ENCODE measurements around the gene FMNL1. TPM values are rescaled to one million over a fixed set of nuclear protein-coding genes. Genes with fewer than 3 reads are reported as not detected.
A peak's percentile ranks its signal among the peaks of the same experiment; 100 is the strongest.

FMNL1 gene
- polyA plus RNA-seq, 2 of the 4 experiments (the other 2 are of a cell fraction) = 8.6 to 43.9 TPM

DNA sequence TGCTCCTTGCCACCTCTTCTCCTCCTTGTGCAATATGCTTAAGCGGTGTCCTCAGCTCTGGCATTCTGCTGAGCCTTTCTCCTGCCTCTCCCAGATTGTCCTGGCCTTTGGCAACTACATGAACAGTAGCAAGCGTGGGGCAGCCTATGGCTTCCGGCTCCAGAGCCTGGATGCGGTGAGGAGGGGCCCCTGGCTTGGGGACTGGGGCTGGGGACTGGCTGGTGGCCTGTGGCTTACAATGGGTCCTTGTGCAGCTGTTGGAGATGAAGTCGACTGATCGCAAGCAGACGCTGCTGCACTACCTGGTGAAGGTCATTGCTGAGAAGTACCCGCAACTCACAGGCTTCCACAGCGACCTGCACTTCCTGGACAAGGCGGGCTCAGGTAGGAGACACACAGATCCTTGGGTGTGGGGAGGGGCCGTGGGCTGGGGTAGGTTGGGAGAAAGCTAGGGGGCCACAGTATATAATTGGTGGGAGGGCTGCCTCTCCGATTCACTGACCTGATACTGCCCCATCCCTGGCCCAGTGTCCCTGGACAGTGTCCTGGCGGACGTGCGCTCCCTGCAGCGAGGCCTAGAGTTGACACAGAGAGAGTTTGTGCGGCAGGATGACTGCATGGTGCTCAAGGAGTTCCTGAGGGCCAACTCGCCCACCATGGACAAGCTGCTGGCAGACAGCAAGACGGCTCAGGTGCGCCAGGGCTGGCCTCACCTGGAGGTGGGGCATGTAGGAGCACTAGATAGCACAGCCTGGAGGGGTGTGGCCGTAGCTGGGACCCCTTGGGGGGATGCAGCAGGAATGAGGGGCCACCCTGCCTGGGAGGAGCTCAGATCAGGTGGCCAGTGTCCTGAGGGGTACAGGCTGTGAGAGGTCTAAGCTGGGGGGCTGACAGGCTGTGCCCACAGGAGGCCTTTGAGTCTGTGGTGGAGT is 23.3 kb downstream of the FMNL1 start:
- ATAC-seq = no peak
- no peak for FAIRE-seq

GRCh38 chr17:45246338-45246737 is 24.7 kb downstream of the FMNL1 start:
- ChIA-PET POLR2A (interaction anchor here (0.6 to 2.2 kb wide), 4 partner anchors 12 to 365 kb away, joined by 3 to 6 read pairs (median 4); no protein-coding TSS in a partner anchor), CTCF (interaction anchor here (0.6 to 35.1 kb wide), 22 partner anchors 11 to 692 kb away, joined by 3 to 1378 read pairs (median 6); partner anchors contain the start of genes ACBD4 and FMNL1)
- WGBS (ENCODE audit: missing lambda C conversion rate) = 90% methylated on average over 8 of the region's 8 CpGs
- H3K4me3 ChIP-seq = peak overlapping the region; percentile 89
- no peak for TF ChIP-seq KDM5A (IDR thresholded peaks at IDR 0.05)
- TF ChIP-seq NFE2L2 (conservative IDR thresholded peaks at IDR 0.05; ENCODE audit: low read length) = no peak
- no peak for TF ChIP-seq CBX8 (IDR thresholded peaks at IDR 0.05)
- no peak for TF ChIP-seq CEBPB (IDR thresholded peaks at IDR 0.05)
- no peak for TF ChIP-seq CBX2 (IDR thresholded peaks at IDR 0.05; ENCODE audit: borderline replicate concordance, low read depth)
- no peak for TF ChIP-seq RARB (CRISPR knock-in tag; IDR thresholded peaks at IDR 0.05)
- no peak for TF ChIP-seq MAZ (IDR thresholded peaks at IDR 0.05; ENCODE audit: borderline replicate concordance, low read depth, low read length)
- peaks cover 42% of the 10 kb centered on the region for H3K4me1 ChIP-seq
- H3K27ac ChIP-seq = peak overlapping the region; percentile 93 to 96
- no peaks in the 10 kb centered on the region for H3K9me3 ChIP-seq
- no peak for ATAC-seq
- no peak for DNase-seq (ENCODE audit: low read depth in 1 of 2, low spot score in 1 of 2)
- peak overlapping the region; percentile 98 for H3K4me2 ChIP-seq
- no peak for FAIRE-seq

More for the DNA sequence above, 23.3 kb downstream of the FMNL1 start:
- Histone ChIP-seq H3K4me3 (no peak overlapping the region), H3K4me2 (no peak overlapping the region; the same call in 2 of the 3 replicates), H3K4me1 (peaks cover 30% of the 10 kb centered on the region), H3K9me3 (no peaks in the 10 kb centered on the region), H3K27ac (peak overlapping the region in 1 of 2 experiments; percentile 93; a peak in 4 of 6 replicates)
- CTCF ChIA-PET = interaction anchor here (0.6 to 35.1 kb wide), 17 partner anchors 12 to 183 kb away, joined by 3 to 1378 read pairs (median 7); partner anchors contain the start of genes ACBD4 and FMNL1
- TF ChIP-seq POLR2A (IDR thresholded peaks at IDR 0.05; ENCODE audit: low read length) (0 out of 2 replicates have a peak, but pooled peaks have one; percentile 0), KDM1A (IDR thresholded peaks at IDR 0.05; ENCODE audit: low read depth) (no peak), ZC3H11A (IDR thresholded peaks at IDR 0.05) (no peak), EHF (CRISPR knock-in tag; IDR thresholded peaks at IDR 0.05) (no peak), CTCF (IDR thresholded peaks at IDR 0.05) (no peak), MYC (IDR thresholded peaks at IDR 0.05; ENCODE audit: borderline replicate concordance, low read length) (no peak), CBX8 (IDR thresholded peaks at IDR 0.05) (no peak), CHD4 (IDR thresholded peaks at IDR 0.05; ENCODE audit: borderline replicate concordance) (no peak), POLR2AphosphoS2 (conservative IDR thresholded peaks at IDR 0.05; ENCODE audit: low read length) (no peak)
- WGBS (ENCODE audit: missing lambda C conversion rate) = 94% methylated on average over 20 of the region's 21 CpGs
- no peak for DNase-seq (ENCODE audit: low read depth in 1 of 2, low spot score in 1 of 2)
- POLR2A ChIA-PET = interaction anchor here (0.6 kb wide), 1 partner anchor 27 kb away, joined by 4 read pairs; no protein-coding TSS in a partner anchor

GRCh38 chr17:45246861-45247428 is 25.3 kb downstream of the FMNL1 start:
- FAIRE-seq (no peak), DNase-seq (ENCODE audit: low read depth in 1 of 2, low spot score in 1 of 2) (peak; percentile 56 to 74), ATAC-seq (peak; percentile 36 to 63)
- CTCF ChIA-PET = interaction anchor here (0.6 to 35.1 kb wide), 23 partner anchors 10 to 691 kb away, joined by 3 to 1378 read pairs (median 5); partner anchors contain the start of genes ACBD4 and FMNL1
- H3K4me3 ChIP-seq = peak overlapping the region; percentile 89
- H3K4me1 ChIP-seq = peaks cover 43% of the 10 kb centered on the region
- peak overlapping the region; percentile 93 to 96 for H3K27ac ChIP-seq
- H3K9me3 ChIP-seq = no peaks in the 10 kb centered on the region
- WGBS (ENCODE audit: missing lambda C conversion rate) = 21% methylated on average over 26 of the region's 33 CpGs
- peak overlapping the region; percentile 98 for H3K4me2 ChIP-seq
- POLR2A ChIA-PET = interaction anchor here (0.6 to 2.2 kb wide), 10 partner anchors 10 to 401 kb away, joined by 3 to 9 read pairs (median 4); partner anchors contain the start of genes HEXIM1 and HEXIM2
- TF ChIP-seq CTCF (IDR thresholded peaks at IDR 0.05) (peak; percentile 57), CHD4 (IDR thresholded peaks at IDR 0.05; ENCODE audit: borderline replicate concordance) (no peak), HOXB13 (CRISPR knock-in tag; IDR thresholded peaks at IDR 0.05; ENCODE audit: low read depth) (peak; percentile 46; the same call in 1 of the 2 replicates), NPAS2 (CRISPR knock-in tag; IDR thresholded peaks at IDR 0.05; ENCODE audit: borderline replicate concordance) (no peak), NFE2L2 (conservative IDR thresholded peaks at IDR 0.05; ENCODE audit: low read length) (no peak), HEYL (CRISPR knock-in tag; IDR thresholded peaks at IDR 0.05) (no peak)
- TF ChIP-seq, protein P1, sequence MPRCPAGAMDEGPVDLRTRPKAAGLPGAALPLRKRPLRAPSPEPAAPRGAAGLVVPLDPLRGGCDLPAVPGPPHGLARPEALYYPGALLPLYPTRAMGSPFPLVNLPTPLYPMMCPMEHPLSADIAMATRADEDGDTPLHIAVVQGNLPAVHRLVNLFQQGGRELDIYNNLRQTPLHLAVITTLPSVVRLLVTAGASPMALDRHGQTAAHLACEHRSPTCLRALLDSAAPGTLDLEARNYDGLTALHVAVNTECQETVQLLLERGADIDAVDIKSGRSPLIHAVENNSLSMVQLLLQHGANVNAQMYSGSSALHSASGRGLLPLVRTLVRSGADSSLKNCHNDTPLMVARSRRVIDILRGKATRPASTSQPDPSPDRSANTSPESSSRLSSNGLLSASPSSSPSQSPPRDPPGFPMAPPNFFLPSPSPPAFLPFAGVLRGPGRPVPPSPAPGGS (IDR thresholded peaks at IDR 0.05) = no peak
- TF ChIP-seq, protein P2, sequence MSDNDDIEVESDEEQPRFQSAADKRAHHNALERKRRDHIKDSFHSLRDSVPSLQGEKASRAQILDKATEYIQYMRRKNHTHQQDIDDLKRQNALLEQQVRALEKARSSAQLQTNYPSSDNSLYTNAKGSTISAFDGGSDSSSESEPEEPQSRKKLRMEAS (IDR thresholded peaks at IDR 0.05) = no peak
